Measurements from ENCODE around the gene ABCA9. TPM values are rescaled to one million over a fixed set of nuclear protein-coding genes. Genes with fewer than 3 reads are reported as not detected.

Gene ABCA9
- polyA plus RNA-seq, 1 donor (not counting 4 experiments of a cell fraction or from before 2014, with no cell fraction given): 0.17 TPM

DNA sequence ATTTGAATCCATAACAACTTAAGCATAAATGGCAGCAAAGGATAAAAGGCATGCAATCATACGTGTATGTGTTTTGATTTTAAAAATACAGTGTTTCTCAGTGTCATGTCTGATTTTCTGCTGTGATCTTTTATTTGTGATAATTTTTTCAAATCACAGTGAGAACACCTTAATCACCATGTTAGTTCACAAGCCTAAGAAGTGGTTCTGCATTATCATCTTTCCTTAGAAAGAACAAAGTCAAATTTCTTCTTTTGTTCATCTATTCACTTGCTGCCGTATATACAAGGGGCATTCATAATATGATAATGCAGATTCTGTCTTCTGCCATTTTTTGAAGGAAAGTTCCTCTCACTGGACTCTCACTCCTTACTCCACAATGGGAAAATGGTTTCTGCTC is 33.3 kb upstream of the ABCA9 start:
- H3K9me3 ChIP-seq (ENCODE audit: control insufficient read depth, low read depth, low read length): no peaks in the 10 kb centered on the region
- no peaks in the 10 kb centered on the region for H3K9me1 ChIP-seq (ENCODE audit: control insufficient read depth, extremely low read depth, insufficient read depth, low read length)
- no peak for FAIRE-seq
- no peaks in the 10 kb centered on the region for H3K79me2 ChIP-seq (ENCODE audit: control insufficient read depth, insufficient read depth, low read length)
- no peak overlapping the region for H3K4me2 ChIP-seq (ENCODE audit: control insufficient read depth, extremely low read depth, insufficient read depth, low read depth, low read length)
- dilution Hi-C loops (cut with MboI; ENCODE audit: extremely low pct_ligation_motif_present, low sequenced_read_pairs): no loop called here
- no peak for DNase-seq (ENCODE audit: low read depth, low spot score)
- no peak overlapping the region for H3K4me3 ChIP-seq (ENCODE audit: control insufficient read depth in 2 of 3, extremely low read depth in 1 of 3, insufficient read depth in 2 of 3, low read depth in 1 of 3, low read length in 3 of 3)
- H3K36me3 ChIP-seq (ENCODE audit: control insufficient read depth in 2 of 2, extremely low read depth in 1 of 2, insufficient read depth in 2 of 2, low read length in 2 of 2): no peaks in the 10 kb centered on the region
- TF ChIP-seq, protein P1, sequence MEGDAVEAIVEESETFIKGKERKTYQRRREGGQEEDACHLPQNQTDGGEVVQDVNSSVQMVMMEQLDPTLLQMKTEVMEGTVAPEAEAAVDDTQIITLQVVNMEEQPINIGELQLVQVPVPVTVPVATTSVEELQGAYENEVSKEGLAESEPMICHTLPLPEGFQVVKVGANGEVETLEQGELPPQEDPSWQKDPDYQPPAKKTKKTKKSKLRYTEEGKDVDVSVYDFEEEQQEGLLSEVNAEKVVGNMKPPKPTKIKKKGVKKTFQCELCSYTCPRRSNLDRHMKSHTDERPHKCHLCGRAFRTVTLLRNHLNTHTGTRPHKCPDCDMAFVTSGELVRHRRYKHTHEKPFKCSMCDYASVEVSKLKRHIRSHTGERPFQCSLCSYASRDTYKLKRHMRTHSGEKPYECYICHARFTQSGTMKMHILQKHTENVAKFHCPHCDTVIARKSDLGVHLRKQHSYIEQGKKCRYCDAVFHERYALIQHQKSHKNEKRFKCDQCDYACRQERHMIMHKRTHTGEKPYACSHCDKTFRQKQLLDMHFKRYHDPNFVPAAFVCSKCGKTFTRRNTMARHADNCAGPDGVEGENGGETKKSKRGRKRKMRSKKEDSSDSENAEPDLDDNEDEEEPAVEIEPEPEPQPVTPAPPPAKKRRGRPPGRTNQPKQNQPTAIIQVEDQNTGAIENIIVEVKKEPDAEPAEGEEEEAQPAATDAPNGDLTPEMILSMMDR (optimal IDR thresholded peaks at IDR 0.05 in 1 of 3, IDR thresholded peaks at IDR 0.05 in 1 of 3, conservative IDR thresholded peaks at IDR 0.05 in 1 of 3; ENCODE audit: extremely low read depth in 1 of 3, insufficient read depth in 2 of 3, low read length in 3 of 3): no peak
- no peak for TF ChIP-seq EZH2 (IDR thresholded peaks at IDR 0.05; ENCODE audit: low read length)
- H3K27me3 ChIP-seq (ENCODE audit: control insufficient read depth, extremely low read depth, insufficient read depth, low read length): no peaks in the 10 kb centered on the region
- H4K20me1 ChIP-seq (ENCODE audit: control insufficient read depth, extremely low read depth, insufficient read depth, low read length): no peaks in the 10 kb centered on the region
- H2AFZ ChIP-seq (ENCODE audit: control insufficient read depth, low read length): no peak overlapping the region
- H3K9ac ChIP-seq (ENCODE audit: control insufficient read depth, extremely low read depth, insufficient read depth, low read length): no peak overlapping the region
- H3K4me1 ChIP-seq (ENCODE audit: control insufficient read depth, extremely low read depth, insufficient read depth, low read length): no peaks in the 10 kb centered on the region
- no peak overlapping the region for H3K27ac ChIP-seq (ENCODE audit: control insufficient read depth, insufficient read depth, low read length)

DNA sequence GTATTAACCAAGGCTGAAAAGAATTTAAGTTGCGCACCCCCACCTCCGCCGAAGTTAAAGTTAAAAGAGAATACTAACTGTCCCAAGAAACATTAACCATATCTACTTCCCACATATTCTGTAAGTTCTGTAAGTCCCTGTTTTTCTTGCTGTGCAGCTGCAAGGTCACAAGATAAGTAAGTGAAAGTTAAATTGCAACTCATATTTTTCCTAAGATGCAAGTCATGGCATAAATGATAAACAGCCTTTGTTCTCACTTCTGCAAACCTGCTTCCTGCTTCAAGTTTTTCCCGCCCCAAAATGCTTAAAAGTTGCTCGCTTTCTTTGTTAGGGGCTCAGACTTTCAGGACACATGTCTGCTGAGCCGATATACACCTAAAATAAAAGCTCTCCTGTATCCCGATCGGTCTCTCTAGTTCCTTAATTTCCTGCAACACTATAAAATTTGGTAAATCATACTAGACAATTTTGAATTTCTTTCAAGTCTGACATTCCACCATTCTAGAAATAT is 32.6 kb upstream of the ABCA9 start:
- H3K27ac ChIP-seq (ENCODE audit: control insufficient read depth, insufficient read depth, low read length): no peak overlapping the region
- H3K4me1 ChIP-seq (ENCODE audit: control insufficient read depth, extremely low read depth, insufficient read depth, low read length): no peaks in the 10 kb centered on the region
- no peak overlapping the region for H3K4me3 ChIP-seq (ENCODE audit: control insufficient read depth in 2 of 3, extremely low read depth in 1 of 3, insufficient read depth in 2 of 3, low read depth in 1 of 3, low read length in 3 of 3)
- dilution Hi-C loops (cut with MboI; ENCODE audit: extremely low pct_ligation_motif_present, low sequenced_read_pairs): no loop called here
- no peaks in the 10 kb centered on the region for H4K20me1 ChIP-seq (ENCODE audit: control insufficient read depth, extremely low read depth, insufficient read depth, low read length)
- H3K79me2 ChIP-seq (ENCODE audit: control insufficient read depth, insufficient read depth, low read length): no peaks in the 10 kb centered on the region
- no peak overlapping the region for H2AFZ ChIP-seq (ENCODE audit: control insufficient read depth, low read length)
- H3K9me3 ChIP-seq (ENCODE audit: control insufficient read depth, low read depth, low read length): no peaks in the 10 kb centered on the region
- FAIRE-seq (no peak), DNase-seq (ENCODE audit: low read depth, low spot score) (no peak)
- H3K9me1 ChIP-seq (ENCODE audit: control insufficient read depth, extremely low read depth, insufficient read depth, low read length): no peaks in the 10 kb centered on the region
- no peaks in the 10 kb centered on the region for H3K36me3 ChIP-seq (ENCODE audit: control insufficient read depth in 2 of 2, extremely low read depth in 1 of 2, insufficient read depth in 2 of 2, low read length in 2 of 2)
- TF ChIP-seq, protein P1 (optimal IDR thresholded peaks at IDR 0.05 in 1 of 3, IDR thresholded peaks at IDR 0.05 in 1 of 3, conservative IDR thresholded peaks at IDR 0.05 in 1 of 3; ENCODE audit: extremely low read depth in 1 of 3, insufficient read depth in 2 of 3, low read length in 3 of 3): no peak
- TF ChIP-seq EZH2 (IDR thresholded peaks at IDR 0.05; ENCODE audit: low read length): no peak
- H3K27me3 ChIP-seq (ENCODE audit: control insufficient read depth, extremely low read depth, insufficient read depth, low read length): no peaks in the 10 kb centered on the region
- no peak overlapping the region for H3K4me2 ChIP-seq (ENCODE audit: control insufficient read depth, extremely low read depth, insufficient read depth, low read depth, low read length)
- H3K9ac ChIP-seq (ENCODE audit: control insufficient read depth, extremely low read depth, insufficient read depth, low read length): no peak overlapping the region

Data from keratinocyte (primary cell).